SK-N-SH treated with all-trans-retinoic acid at 6 μM for 48 hours (cell line): ENCODE data around the gene GRIN2D.
"Not testable (repeated sequence)": the region's sequence is repeated elsewhere in the genome, so short reads cannot be mapped to it uniquely, and the experiment has no call there.

Experiments used
- ARNTL ChIP-seq: fragments of 450-650 bp; formaldehyde crosslinking; IDR thresholded peaks from 2 replicates; pipeline ENCODE4 v1.5.0; 2020; ENCODE audit warnings: low read depth, mild to moderate bottlenecking, moderate library complexity, borderline replicate concordance
- BACH2 ChIP-seq: fragments of 250-450 bp; sonication (Bioruptor Pico); IDR thresholded peaks from 2 replicates; pipeline ENCODE4 v1.9.0; 2021; ENCODE audit warnings: mild to moderate bottlenecking, borderline replicate concordance
- CSRNP3 ChIP-seq: fragments of 250-450 bp; sonication (Bioruptor Pico); IDR thresholded peaks from 2 replicates; pipeline ENCODE4 v1.5.1; 2021; ENCODE audit warnings: mild to moderate bottlenecking, moderate library complexity
- OSR1 ChIP-seq: fragments of 250-450 bp; sonication (Bioruptor Pico); IDR thresholded peaks from 2 replicates; pipeline ENCODE4 v1.8.0; 2022; ENCODE audit warnings: moderate library complexity, mild to moderate bottlenecking, inconsistent platforms
- PPARA ChIP-seq: fragments of 250-450 bp; sonication (Bioruptor Pico); IDR thresholded peaks from 2 replicates; pipeline ENCODE4 v1.5.0; 2020; ENCODE audit warnings: mild to moderate bottlenecking, borderline replicate concordance
- RARB ChIP-seq: fragments of 250-450 bp; sonication (Bioruptor Pico); IDR thresholded peaks from 2 replicates; pipeline ENCODE4 v1.8.0; 2021; ENCODE audit warnings: mild to moderate bottlenecking, moderate library complexity
- SNAI2 ChIP-seq: fragments of 250-450 bp; sonication (Bioruptor Pico); IDR thresholded peaks from 2 replicates; pipeline ENCODE4 v1.5.0; 2020; ENCODE audit warnings: mild to moderate bottlenecking, moderate library complexity
- ZNF565 ChIP-seq: fragments of 450-650 bp; formaldehyde crosslinking; conservative IDR thresholded peaks from 2 replicates; pipeline ENCODE4 v1.5.0; 2020; ENCODE audit warnings: low read depth, mild to moderate bottlenecking, moderate library complexity
- ZNF70 ChIP-seq: fragments of 450-650 bp; formaldehyde crosslinking; IDR thresholded peaks from 2 replicates; pipeline ENCODE4 v1.5.0; 2020; ENCODE audit warnings: mild to moderate bottlenecking, moderate library complexity
- ZNF8 ChIP-seq: fragments of 450-650 bp; formaldehyde crosslinking; IDR thresholded peaks from 2 replicates; pipeline ENCODE4 v1.5.0; 2020; ENCODE audit warnings: mild to moderate bottlenecking, moderate library complexity
- TF ChIP-seq, protein P1 (sequence below): fragments of 250-450 bp; sonication (Bioruptor Pico); IDR thresholded peaks from 2 replicates; pipeline ENCODE4 v1.5.1; 2020; ENCODE audit warnings: low read depth, mild to moderate bottlenecking, moderate library complexity
- TF ChIP-seq, protein P2 (sequence below): fragments of 250-450 bp; sonication (Bioruptor Pico); IDR thresholded peaks from 2 replicates; pipeline ENCODE4 v1.8.0; 2021; ENCODE audit warnings: low read depth, mild to moderate bottlenecking, moderate library complexity, borderline replicate concordance

GRCh38 chr19:48371771-48372170, 21.7 kb upstream of the GRIN2D start:
- TF ChIP-seq ZNF8; ARNTL (CRISPR knock-in tag); RARB (CRISPR knock-in tag); OSR1 (CRISPR knock-in tag); BACH2 (CRISPR knock-in tag); CSRNP3; SNAI2; ZNF565 (CRISPR knock-in tag); PPARA; ZNF70 (CRISPR knock-in tag): not testable (repeated sequence)
- TF ChIP-seq, protein P1, sequence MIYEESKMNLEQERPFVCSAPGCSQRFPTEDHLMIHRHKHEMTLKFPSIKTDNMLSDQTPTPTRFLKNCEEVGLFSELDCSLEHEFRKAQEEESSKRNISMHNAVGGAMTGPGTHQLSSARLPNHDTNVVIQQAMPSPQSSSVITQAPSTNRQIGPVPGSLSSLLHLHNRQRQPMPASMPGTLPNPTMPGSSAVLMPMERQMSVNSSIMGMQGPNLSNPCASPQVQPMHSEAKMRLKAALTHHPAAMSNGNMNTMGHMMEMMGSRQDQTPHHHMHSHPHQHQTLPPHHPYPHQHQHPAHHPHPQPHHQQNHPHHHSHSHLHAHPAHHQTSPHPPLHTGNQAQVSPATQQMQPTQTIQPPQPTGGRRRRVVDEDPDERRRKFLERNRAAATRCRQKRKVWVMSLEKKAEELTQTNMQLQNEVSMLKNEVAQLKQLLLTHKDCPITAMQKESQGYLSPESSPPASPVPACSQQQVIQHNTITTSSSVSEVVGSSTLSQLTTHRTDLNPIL (CRISPR knock-in tag), result not testable (repeated sequence)
- TF ChIP-seq, protein P2, sequence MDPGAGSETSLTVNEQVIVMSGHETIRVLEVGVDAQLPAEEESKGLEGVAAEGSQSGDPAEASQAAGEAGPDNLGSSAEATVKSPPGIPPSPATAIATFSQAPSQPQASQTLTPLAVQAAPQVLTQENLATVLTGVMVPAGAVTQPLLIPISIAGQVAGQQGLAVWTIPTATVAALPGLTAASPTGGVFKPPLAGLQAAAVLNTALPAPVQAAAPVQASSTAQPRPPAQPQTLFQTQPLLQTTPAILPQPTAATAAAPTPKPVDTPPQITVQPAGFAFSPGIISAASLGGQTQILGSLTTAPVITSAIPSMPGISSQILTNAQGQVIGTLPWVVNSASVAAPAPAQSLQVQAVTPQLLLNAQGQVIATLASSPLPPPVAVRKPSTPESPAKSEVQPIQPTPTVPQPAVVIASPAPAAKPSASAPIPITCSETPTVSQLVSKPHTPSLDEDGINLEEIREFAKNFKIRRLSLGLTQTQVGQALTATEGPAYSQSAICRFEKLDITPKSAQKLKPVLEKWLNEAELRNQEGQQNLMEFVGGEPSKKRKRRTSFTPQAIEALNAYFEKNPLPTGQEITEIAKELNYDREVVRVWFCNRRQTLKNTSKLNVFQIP (CRISPR knock-in tag), result not testable (repeated sequence)
